ENCODE data around the gene NDUFAF3.

GRCh38 chr3:49005998-49006397, 15.9 kb upstream of the NDUFAF3 start:
- no peak for TF ChIP-seq MAX (IDR thresholded peaks at IDR 0.05)
- TF ChIP-seq, protein P1, sequence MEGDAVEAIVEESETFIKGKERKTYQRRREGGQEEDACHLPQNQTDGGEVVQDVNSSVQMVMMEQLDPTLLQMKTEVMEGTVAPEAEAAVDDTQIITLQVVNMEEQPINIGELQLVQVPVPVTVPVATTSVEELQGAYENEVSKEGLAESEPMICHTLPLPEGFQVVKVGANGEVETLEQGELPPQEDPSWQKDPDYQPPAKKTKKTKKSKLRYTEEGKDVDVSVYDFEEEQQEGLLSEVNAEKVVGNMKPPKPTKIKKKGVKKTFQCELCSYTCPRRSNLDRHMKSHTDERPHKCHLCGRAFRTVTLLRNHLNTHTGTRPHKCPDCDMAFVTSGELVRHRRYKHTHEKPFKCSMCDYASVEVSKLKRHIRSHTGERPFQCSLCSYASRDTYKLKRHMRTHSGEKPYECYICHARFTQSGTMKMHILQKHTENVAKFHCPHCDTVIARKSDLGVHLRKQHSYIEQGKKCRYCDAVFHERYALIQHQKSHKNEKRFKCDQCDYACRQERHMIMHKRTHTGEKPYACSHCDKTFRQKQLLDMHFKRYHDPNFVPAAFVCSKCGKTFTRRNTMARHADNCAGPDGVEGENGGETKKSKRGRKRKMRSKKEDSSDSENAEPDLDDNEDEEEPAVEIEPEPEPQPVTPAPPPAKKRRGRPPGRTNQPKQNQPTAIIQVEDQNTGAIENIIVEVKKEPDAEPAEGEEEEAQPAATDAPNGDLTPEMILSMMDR (IDR thresholded peaks at IDR 0.05; ENCODE audit: low read depth, low read length, missing input control), result no peak
